GM10847 (cell line): ENCODE data around the gene SH2D6.

Experiments
- POLR2A ChIP-seq: IDR thresholded peaks from 2 replicates; pipeline ENCODE4 v1.6.1; 2011; ENCODE audit not compliant: insufficient read length; ENCODE audit errors: extremely low read depth

The SH2D6 gene

GRCh38 chr2:85441864-85442263, 23.4 kb downstream of the SH2D6 start:
- TF ChIP-seq POLR2A = no peak

DNA sequence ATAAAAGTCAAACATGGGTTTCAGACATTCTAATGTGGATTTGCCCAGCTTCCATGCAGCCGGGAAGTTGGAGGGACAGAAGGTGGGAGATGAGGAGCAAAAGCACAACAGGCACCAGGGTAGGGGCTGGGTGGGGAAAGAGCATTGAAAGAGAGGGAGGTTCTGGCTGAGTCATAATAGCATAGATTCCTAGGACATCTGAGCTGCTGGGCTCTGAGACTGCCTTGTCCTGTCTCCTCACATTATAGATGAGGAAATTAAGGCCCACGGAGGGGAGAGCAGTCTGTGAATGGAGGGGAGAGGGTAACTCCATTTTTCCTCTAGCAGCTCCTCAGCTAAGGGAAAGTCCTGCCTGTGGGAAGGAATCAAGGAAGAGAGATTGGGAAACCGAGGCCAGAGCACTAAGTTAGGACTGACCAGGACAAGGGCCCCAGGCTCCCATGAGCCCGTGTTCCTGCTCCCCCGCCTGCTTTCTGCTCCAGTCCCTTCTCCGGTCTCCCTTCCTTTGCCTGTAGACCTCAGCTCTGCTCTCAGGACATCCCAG, 26.2 kb downstream of the SH2D6 start:
- no peak for TF ChIP-seq POLR2A

DNA sequence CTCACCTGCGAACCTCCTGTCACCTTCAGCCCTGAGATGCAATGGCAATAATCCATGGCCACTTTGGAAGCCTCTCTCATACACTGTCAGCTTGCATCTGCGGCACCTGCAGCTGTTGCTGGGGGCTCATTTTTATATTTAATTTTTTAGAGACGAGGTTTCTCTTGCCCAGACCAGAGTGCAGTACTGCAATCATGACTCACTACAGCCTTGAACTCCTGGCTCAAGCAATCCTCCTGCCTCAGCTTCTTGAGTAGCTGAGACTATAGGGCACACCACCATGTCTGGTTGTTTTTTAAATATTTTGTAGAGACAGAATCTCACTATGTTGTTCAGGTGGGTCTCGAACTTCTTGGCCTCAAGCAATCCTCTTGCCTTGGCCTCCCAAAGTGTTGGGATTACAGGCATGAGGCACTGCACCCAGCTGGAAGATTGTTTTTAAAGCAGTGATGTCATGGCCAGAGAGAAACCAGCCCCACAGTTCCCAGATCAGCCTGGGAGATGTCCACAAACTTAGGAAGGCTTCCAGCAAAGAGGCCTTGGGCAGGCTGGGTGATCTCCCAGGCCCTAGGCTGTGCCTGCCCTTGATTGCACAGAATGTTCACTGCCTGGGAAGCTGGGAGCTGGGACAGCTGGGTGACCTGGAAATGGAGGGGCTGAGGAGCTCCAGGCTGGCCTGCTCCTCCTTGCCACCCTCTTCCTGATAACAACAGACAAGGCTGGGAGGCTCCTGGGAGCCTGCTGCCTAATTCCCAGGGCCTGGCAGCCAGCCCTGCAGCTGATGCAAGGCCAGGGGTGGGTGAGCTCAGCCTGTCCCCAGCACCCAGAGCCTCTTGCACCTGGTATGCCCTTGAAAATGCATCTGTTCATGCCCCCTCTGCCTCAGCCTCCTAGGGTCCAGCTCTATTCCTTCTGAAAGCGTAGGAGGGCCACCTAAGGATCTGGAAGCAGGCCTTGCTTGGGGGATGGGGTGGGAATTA, 27.1 kb downstream of the SH2D6 start:
- TF ChIP-seq POLR2A = no peak

- TF ChIP-seq POLR2A = no peak
Observed at GRCh38 chr2:85446296-85447221, 28.0 kb downstream of the SH2D6 start.

DNA sequence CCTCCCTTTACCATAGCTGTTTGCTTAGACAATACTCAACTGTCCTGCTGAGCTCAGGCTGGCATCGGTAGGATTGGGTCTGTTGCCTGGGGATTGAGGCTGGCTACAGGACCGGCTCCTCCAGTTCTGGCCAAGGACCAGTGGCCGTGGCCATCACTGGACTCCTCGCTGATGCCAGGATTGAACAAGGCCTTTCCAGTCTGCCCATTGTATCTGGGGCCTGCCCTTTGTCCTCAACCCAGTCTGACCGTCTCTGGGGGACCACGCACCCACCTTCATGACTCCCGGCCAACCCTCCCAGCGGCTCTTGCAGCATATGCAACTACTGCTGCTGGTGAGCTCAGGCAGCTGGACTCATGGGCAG, 28.7 kb downstream of the SH2D6 start:
- TF ChIP-seq POLR2A = no peak

DNA sequence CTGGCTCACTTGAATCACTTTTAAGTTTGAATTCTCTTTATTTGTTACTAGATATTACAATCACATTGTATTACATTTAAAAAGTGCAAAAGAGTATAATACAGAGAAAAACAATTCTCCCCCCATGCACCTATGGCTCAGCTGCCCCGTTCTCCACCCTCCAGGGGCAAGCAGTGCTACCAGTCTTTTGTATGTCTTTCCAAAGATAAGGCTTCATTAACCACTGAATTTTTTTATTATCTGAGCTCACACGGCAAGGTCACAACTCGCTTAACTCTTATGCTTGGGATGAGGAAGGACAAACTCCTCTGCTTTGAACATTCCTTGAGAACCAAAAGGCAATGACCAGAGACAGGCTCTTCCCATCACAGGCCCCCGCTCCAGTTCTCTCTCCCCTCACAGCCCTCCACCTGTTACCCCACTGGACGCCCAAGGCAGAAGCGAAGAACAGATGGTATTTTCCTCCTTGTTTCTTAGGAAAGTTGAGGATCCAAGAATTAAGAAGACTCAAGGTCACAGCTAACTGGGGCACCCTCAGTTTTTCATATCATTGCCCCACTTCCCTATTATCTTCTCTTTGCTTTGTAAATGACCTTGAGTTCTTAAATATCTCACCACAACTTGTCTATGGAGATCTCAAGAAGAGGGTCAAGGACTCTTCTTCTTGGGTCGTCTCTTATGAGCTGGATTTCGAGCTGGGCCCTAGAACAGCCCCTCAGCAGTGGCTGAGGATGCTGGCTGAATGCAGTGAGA, 30.1 kb downstream of the SH2D6 start:
- no peak for TF ChIP-seq POLR2A

DNA sequence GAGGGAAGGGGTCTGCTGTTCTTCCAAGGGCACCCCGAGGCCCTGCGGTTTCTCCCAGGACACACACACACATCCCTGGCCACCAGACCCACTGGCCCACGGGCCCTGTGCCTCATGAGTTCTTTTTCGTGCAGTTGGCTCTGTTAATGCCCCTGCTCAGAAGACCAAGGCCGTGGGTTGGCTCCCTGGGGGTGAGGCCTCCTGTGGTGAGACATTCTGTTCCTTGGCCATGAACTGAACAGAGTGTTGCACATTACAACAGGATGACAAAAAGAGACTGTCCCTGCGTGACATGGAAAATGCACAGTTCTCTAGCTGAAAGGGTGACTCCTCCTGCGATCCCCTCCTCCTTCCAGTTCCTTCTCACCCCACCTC, 30.7 kb downstream of the SH2D6 start:
- TF ChIP-seq POLR2A = no peak

DNA sequence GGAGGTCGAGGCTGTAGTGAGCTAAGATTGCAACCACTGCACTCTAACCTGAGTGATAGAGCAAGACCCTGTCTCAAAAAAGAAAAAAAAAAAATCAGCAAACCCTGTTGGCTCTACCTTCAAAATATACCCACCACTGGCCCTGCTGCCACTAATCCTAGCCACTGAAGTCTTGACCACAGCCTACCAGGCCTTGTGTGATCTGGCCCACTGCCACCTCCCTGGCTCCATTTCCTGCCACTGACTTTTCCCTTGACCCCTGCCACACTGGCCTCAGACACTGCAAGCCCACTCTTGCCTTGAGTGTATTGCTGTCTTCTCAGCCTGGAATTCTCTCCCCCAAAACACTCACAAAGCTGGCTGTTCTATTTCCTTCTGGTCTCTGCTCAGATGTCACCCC, 33.7 kb downstream of the SH2D6 start:
- TF ChIP-seq POLR2A = no peak

DNA sequence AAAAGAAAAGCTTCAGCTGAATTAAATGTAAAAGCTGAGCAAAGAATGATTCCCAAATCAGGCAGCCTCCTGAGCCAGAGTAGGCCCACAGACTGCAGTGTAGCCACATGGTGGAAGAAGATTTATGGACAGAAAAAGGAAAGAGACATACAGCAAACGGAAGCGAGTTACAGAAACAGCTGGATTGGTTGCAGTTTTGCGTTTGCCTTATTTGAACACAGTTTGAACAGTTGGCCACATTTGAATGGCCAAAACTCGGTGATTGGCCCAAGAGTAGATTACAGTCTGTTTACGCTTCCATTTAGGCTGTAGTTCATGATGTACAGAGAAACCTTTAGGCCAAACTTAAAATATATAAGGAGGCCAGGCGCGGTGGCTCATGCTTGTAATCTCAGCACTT, 35.1 kb downstream of the SH2D6 start:
- no peak for TF ChIP-seq POLR2A

DNA sequence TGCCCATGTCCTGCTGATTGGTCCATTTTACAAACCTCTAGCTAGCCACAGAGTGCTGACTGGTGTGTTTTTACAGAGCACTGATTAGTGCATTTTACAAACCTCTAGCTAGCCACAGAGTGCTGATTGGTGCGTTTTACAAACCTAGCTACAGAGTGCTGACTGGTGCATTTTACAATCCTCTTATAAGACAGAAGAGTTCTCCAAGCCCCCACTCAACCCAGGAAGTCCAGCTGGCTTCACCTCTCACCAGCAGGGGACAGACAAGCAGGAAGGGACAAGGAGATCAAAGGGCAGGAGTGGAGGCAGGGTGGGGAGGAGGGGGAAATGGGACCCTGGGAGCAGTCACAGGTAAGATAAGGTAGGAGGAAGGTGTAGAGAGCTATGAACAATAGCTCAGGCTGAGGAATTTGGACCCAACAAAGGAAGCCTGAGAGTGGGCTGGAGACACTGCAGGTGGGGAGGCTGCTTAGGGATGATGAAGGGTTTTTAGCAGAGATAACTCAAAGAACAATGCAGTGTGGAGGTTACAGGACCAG, 37.1 kb downstream of the SH2D6 start:
- no peak for TF ChIP-seq POLR2A

DNA sequence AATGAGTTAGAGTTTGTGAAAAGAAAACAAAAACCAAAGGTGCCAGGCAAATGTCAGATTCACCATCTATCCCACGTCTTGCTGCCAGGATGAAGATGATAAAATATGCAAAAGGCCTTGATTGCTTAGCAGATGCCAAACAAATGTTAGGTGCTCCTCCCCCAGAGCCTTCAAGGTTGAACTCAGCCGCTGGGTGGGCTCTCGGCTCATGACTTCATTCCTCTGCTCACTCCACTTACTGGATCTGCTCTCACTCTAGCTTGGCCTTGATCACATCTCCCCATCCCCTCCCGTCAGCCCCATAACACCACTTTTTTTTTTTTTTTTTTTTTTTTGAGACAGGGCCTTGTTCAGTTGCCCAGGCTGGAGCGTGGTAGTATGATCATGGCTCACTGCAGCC, 38.5 kb downstream of the SH2D6 start:
- no peak for TF ChIP-seq POLR2A

- TF ChIP-seq POLR2A = no peak
Observed at GRCh38 chr2:85457877-85458316, 39.4 kb downstream of the SH2D6 start.

- no peak for TF ChIP-seq POLR2A
Observed at GRCh38 chr2:85458601-85459563, 40.4 kb downstream of the SH2D6 start.
